Stimulated activated naive CD8-positive, alpha-beta T cell treated with anti-CD3 and anti-CD28 coated beads, Interleukin-15, amount 100 ng/mL, for 72 hours (primary cell): Measurements from ENCODE around the gene XRCC4.
"Not testable (repeated sequence)": the region's sequence is repeated elsewhere in the genome, so short reads cannot be mapped to it uniquely, and the experiment has no call there.

ENCODE experiments used
- ATAC-seq: fragments of 150-1000 bp; cut with Tn5 transposase; 2 replicates; pipeline ENCODE4 v1.10.0; 2021; ENCODE audit warnings: mild to moderate bottlenecking, moderate library complexity
- DNase-seq, 2 donors: peaks; one replicate each; pipeline ENCODE4 v3.0.0; 2021 to 2022
- H3K27ac Mint-ChIP-seq, 2 donors: one replicate each; pipeline ENCODE4 v1.8.0; 2022; ENCODE audit warnings: mild to moderate bottlenecking in 2 of 2, mixed read lengths in 2 of 2, moderate library complexity in 2 of 2
- H3K27me3 Mint-ChIP-seq: one replicate; pipeline ENCODE4 v1.8.0; 2022; ENCODE audit warnings: mixed read lengths
- H3K4me1 Mint-ChIP-seq: one replicate; pipeline ENCODE4 v1.8.0; 2022; ENCODE audit warnings: mild to moderate bottlenecking, mixed read lengths
- H3K4me3 Mint-ChIP-seq, 2 donors: one replicate each; pipeline ENCODE4 v1.8.0; 2022; ENCODE audit warnings: mild to moderate bottlenecking in 2 of 2, mixed read lengths in 2 of 2, moderate library complexity in 1 of 2
- H3K9me3 Mint-ChIP-seq, 2 donors: one replicate each; pipeline ENCODE4 v1.8.0; 2022; ENCODE audit warnings: mixed read lengths in 2 of 2

Gene XRCC4

DNA sequence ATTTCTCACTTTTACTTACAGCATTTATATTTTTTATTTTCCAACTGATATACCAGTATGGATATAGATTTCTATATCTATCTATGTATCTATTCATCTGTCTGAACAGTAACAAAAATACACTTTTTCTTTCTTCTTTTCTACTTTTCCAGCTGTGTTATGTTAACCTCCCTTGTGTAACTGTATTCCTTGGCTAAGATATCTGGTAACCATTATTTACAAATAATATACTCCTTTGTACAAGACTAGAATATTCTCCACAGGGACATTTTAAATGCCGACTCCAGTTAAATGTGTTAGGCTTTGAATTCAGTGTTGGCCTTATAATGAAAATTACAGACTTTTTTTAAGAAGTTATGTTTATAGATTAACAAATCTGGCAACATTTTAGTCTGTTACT is 168.7 kb downstream of the XRCC4 start:
- Mint-ChIP-seq H3K27me3 (no peaks in the 10 kb centered on the region), H3K4me3 (no peak overlapping the region), H3K9me3 (no peaks in the 10 kb centered on the region), H3K4me1 (no peaks in the 10 kb centered on the region), H3K27ac (no peak overlapping the region)
- DNase-seq (no peak), ATAC-seq (no peak)

DNA sequence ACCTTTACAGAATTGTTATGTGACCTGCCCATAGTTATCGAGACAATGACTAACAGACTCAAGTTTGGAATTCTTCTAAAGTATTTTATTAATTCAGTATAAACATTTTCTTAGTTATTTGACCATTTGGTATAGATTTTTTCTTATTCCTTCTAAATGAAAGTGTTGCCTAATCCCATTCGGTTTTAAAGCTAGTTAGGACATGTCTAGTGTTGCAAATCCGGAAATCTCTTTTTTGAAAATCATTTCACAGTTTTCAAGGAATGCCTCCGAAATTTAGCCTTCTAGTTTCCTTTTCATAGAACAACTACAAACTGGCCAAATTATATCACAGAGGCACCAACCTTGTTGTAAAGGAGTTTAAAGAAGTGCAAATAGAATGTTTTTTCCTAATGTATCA is 171.8 kb downstream of the XRCC4 start:
- H3K27me3 Mint-ChIP-seq, result no peaks in the 10 kb centered on the region
- H3K27ac Mint-ChIP-seq, result no peak overlapping the region
- DNase-seq (no peak), ATAC-seq (no peak)
- no peak overlapping the region for H3K4me3 Mint-ChIP-seq
- H3K9me3 Mint-ChIP-seq, result no peaks in the 10 kb centered on the region
- no peaks in the 10 kb centered on the region for H3K4me1 Mint-ChIP-seq

DNA sequence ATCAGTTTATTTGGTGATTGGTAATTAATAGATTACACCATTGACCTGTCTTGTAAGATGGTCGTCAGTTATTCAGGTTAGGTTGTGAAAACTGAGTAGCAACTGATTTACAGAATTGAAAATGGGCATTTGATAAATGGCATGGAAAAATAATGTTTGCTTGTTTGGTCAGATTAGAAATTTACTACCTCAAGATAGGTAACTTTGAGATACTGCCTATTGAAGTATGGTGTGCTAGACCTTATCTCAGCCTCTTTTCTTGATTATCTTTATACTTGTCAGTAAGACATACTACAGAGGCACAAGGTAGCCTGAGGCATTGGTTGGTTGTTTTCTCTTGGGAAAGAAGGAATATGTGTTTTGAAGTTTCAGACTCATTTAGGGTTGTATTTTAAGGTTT is 174.5 kb downstream of the XRCC4 start:
- no peak for DNase-seq
- no peak overlapping the region for H3K4me3 Mint-ChIP-seq
- H3K9me3 Mint-ChIP-seq, result no peaks in the 10 kb centered on the region
- H3K27me3 Mint-ChIP-seq, result no peaks in the 10 kb centered on the region
- H3K4me1 Mint-ChIP-seq, result no peaks in the 10 kb centered on the region
- no peak for ATAC-seq
- no peak overlapping the region for H3K27ac Mint-ChIP-seq

DNA sequence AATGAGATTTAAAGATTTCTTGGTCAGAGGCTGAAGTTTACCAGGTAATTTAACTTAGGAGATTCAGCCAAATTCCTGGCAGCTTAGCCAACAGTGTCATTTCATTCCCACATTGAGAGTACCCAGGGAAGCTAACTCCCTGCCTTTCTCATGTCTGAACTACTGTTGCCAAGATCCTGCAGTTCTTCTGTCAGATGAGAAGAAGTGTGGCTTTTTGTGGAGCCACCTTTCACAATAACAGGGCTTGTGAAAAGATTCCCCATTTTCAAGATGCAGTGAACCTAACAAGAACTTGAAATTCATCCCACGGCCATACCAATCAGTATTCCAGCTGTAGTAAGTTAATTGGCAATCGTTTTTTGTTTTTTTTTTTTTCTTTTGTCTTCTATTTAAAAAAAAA is 176.4 kb downstream of the XRCC4 start:
- Mint-ChIP-seq H3K27me3 (no peaks in the 10 kb centered on the region), H3K4me1 (no peaks in the 10 kb centered on the region), H3K27ac (no peak overlapping the region), H3K9me3 (no peaks in the 10 kb centered on the region), H3K4me3 (no peak overlapping the region)
- ATAC-seq (no peak), DNase-seq (no peak)

DNA sequence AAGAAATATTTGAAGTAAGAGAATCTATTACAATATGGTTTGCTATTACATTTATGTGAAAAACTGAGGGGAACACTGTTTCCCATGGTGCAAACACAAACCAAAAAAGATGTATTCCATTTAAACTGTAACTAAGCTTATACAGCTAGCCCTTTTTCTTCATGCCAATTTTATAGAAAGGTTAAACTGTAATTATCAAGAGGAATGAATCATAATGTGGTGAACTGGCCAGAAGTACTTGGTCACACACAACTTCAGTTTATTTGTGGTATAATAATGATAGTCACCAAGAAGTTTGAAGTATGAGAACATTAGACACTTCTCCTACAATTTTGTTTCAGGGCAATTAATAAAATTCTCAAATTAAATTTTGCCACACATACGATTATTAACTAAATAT is 177.9 kb downstream of the XRCC4 start:
- no peaks in the 10 kb centered on the region for H3K9me3 Mint-ChIP-seq
- no peak overlapping the region for H3K27ac Mint-ChIP-seq
- H3K27me3 Mint-ChIP-seq, result no peaks in the 10 kb centered on the region
- DNase-seq (no peak), ATAC-seq (no peak)
- H3K4me3 Mint-ChIP-seq, result no peak overlapping the region
- no peaks in the 10 kb centered on the region for H3K4me1 Mint-ChIP-seq

DNA sequence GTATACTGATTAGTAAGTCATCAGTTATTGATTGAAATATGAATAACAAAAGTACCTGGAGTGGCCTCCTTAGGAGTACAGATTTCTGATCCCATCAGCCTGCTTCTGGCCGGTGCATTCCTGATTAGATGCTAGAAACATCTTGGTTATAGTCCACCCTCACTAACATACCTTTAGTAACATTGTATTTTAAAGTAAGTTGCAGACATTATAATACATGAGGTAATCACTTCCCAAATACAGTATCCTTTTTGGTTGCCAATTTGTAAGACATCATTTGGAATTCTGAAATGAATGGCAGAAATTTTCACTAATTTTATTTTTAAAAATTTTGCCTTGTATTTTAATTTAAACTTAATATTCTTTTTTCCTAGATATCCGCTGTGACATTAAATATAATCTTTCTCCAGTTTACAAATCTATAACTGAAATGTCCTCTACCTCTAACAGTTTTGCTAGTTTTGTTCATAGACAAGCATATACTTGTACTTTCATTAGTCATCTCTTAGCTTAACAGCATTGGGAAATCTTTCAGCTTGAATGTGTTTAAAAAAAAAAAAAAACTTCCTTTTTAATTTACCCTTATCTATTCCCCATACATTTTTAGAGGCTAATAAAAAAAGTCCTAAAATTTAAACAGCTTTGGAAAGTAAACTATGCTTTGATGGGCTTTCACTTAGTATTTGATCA is 178.9 kb downstream of the XRCC4 start:
- no peak for ATAC-seq
- no peak for DNase-seq
- no peak overlapping the region for H3K27ac Mint-ChIP-seq

DNA sequence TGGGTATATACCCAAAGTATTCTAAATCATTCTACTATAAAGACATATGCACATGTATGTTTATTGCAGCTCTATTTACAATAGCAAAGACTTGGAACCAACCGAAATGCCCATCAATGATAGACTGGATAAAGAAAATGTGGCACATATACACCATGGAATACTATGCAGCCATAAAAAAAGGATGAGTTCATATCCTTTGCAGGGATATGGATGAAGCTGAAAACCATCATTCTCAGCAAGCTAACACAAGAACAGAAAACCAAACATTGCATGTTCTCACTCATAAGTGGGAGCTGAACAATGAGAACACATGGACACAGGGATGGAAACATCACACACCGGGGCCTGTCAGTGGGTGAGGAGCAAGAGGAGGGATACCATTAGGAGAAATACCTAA is 180.3 kb downstream of the XRCC4 start:
- not testable (repeated sequence) for H3K9me3 Mint-ChIP-seq, ATAC-seq, H3K27me3 Mint-ChIP-seq, H3K4me3 Mint-ChIP-seq, DNase-seq, H3K27ac Mint-ChIP-seq, H3K4me1 Mint-ChIP-seq

More for the DNA sequence above, 178.9 kb downstream of the XRCC4 start:
- H3K4me1 Mint-ChIP-seq, result no peaks in the 10 kb centered on the region
- H3K9me3 Mint-ChIP-seq, result no peaks in the 10 kb centered on the region
- no peak overlapping the region for H3K4me3 Mint-ChIP-seq
- no peaks in the 10 kb centered on the region for H3K27me3 Mint-ChIP-seq

DNA sequence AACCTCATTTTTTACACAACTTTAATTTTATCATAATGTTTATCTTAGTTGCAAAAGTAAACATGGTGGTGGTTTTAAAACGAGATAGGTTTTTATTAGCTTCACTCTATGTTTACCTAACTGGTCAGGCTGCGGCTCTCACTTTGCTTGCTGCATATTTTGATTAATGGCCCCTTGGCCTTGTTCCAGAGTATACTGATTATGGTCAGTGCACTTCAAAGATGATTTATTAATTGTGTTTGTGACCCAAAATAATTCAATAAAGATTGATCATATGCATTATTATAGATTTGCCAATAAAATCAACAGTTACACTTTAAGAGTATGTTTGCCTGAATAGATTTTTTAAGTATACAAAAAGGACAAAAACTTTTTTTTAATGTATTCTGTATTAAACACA is 188.0 kb downstream of the XRCC4 start:
- H3K27me3 Mint-ChIP-seq, result no peaks in the 10 kb centered on the region
- H3K4me1 Mint-ChIP-seq, result no peaks in the 10 kb centered on the region
- H3K27ac Mint-ChIP-seq, result no peak overlapping the region
- DNase-seq (no peak), ATAC-seq (no peak)
- no peak overlapping the region for H3K4me3 Mint-ChIP-seq
- no peaks in the 10 kb centered on the region for H3K9me3 Mint-ChIP-seq

DNA sequence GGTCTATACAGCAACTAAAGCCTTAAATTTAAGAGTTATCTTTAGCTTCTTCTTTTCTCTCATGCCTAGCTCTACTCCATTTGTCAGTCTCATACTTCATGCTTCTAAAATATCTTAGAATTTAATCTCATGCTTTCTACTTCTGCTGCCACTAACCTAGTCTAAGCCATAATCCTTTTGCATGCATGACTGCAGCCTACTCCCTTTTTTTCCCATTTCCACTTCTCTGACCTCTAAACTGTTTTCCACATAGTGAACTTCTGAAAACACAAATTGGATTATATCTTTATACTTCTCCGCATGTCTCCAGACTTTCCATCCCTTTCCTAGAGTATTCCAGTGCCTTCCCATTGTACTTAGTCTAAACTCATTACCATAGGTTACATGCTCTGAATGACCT is 193.0 kb downstream of the XRCC4 start:
- H3K4me1 Mint-ChIP-seq, result no peaks in the 10 kb centered on the region
- H3K4me3 Mint-ChIP-seq, result no peak overlapping the region
- H3K27me3 Mint-ChIP-seq, result no peaks in the 10 kb centered on the region
- peaks cover 9 to 21% of the 10 kb centered on the region in 2 donors for H3K9me3 Mint-ChIP-seq
- no peak overlapping the region for H3K27ac Mint-ChIP-seq
- ATAC-seq (no peak), DNase-seq (no peak)

DNA sequence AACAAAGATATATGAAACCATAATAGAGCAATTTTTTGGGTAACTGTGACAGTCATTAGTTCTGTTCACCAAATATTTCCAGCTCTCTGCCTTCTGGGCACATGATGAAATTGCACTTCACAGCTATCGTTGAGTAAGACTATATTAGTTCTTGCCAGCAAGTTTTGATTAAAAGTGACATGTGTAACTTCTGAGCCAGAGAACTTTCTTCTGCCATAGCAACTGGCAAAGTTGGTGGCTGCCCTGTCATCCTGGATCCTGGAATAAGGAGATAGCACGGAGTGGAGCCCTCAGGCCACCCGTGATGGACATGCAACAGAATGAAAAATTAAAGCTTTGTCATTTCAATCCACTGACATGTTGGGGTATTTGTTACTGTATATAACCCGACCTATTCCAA is 199.8 kb downstream of the XRCC4 start:
- Mint-ChIP-seq H3K4me3 (no peak overlapping the region), H3K9me3 (peaks cover 9 to 21% of the 10 kb centered on the region in 2 donors), H3K27me3 (no peaks in the 10 kb centered on the region), H3K27ac (no peak overlapping the region), H3K4me1 (no peaks in the 10 kb centered on the region)
- ATAC-seq (no peak), DNase-seq (no peak)

DNA sequence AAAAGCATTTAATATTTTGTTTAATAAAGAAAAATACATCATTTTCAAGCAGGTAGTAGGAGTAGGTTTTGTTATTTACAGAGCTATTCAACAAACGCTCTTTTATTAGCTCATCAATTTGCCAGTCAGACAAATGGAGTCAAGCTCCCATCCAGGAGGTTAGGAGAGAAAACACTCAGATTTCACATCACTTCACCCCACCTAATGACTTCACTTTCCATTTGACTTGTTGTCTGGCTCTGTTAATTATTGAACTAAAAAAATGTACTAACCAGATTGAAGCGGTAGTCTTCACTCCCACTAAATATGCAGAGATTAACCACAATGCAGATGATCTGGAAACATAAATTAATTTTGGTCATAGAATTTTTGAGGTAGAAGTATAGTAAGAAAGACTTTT is 200.6 kb downstream of the XRCC4 start:
- Mint-ChIP-seq H3K9me3 (peaks cover 9 to 16% of the 10 kb centered on the region in 2 donors), H3K27me3 (no peaks in the 10 kb centered on the region), H3K4me3 (no peak overlapping the region), H3K4me1 (no peaks in the 10 kb centered on the region), H3K27ac (no peak overlapping the region)
- ATAC-seq (no peak), DNase-seq (no peak)

DNA sequence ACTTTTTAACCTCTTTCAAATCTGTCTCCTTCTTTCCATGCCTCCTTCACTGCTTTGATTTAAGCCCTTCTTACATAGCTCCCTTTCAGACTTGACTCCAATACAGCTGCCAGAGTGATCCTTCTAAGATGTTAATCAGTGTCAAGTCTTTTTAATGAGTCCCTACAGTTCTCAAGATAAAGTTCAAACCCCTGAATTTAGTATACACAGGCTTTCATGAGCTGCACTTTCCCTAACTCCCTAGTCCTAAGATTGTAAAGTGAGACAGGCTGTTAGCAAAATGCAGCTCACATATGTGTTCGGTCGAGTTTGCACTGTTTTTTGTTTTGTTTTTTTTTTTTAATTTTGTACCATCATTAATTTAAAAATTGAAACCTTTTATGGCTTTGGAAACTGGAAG is 203.8 kb downstream of the XRCC4 start:
- Mint-ChIP-seq H3K27ac (no peak overlapping the region), H3K4me1 (no peaks in the 10 kb centered on the region), H3K27me3 (no peaks in the 10 kb centered on the region), H3K4me3 (no peak overlapping the region), H3K9me3 (peaks cover 0 to 3% of the 10 kb centered on the region in 2 donors)
- no peak for ATAC-seq
- DNase-seq, result no peak

DNA sequence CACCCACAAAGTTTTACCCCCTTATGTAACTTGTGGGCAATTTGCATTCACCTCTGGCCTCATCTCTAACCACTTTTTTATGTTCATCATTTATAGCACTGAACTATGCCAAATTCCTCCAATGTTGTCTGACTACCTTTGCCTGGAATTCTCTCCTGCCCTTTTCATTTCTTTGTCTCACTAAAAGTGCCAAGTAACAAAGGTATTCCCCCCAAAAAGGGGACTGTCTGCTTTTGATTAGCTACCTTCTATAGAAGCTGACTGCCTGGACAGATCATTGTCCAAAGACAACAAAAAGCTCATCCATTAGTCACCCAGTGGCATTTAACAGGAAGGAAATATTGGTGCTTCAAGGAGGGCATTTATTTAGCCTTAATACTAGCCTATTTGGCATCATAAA is 204.3 kb downstream of the XRCC4 start:
- ATAC-seq (no peak), DNase-seq (no peak)
- H3K4me3 Mint-ChIP-seq, result no peak overlapping the region
- no peaks in the 10 kb centered on the region for H3K4me1 Mint-ChIP-seq
- H3K9me3 Mint-ChIP-seq, result peaks cover 0 to 4% of the 10 kb centered on the region in 2 donors
- no peak overlapping the region for H3K27ac Mint-ChIP-seq
- H3K27me3 Mint-ChIP-seq, result no peaks in the 10 kb centered on the region

DNA sequence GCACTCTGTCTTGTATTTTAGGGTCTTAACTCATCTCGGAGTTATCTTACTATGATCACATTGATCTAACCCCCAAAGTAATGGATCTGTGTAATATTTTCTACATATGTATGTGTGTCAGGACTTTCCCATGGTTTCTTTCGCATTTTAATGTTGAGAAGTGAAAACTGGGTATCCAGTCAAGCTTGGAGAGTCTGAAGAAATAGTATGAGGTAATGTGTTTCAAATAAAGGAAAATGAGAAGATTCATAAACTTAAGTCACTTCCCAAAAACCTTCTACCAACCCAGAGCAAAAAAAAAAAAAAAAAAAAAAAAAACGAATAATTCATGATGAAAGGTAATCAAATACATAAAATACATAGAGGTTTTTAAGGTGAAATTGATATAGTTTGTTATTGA is 206.4 kb downstream of the XRCC4 start:
- DNase-seq (no peak), ATAC-seq (no peak)
- Mint-ChIP-seq H3K27me3 (no peaks in the 10 kb centered on the region), H3K9me3 (peaks cover 3 to 4% of the 10 kb centered on the region in 2 donors), H3K4me1 (no peaks in the 10 kb centered on the region), H3K4me3 (no peak overlapping the region), H3K27ac (no peak overlapping the region)

DNA sequence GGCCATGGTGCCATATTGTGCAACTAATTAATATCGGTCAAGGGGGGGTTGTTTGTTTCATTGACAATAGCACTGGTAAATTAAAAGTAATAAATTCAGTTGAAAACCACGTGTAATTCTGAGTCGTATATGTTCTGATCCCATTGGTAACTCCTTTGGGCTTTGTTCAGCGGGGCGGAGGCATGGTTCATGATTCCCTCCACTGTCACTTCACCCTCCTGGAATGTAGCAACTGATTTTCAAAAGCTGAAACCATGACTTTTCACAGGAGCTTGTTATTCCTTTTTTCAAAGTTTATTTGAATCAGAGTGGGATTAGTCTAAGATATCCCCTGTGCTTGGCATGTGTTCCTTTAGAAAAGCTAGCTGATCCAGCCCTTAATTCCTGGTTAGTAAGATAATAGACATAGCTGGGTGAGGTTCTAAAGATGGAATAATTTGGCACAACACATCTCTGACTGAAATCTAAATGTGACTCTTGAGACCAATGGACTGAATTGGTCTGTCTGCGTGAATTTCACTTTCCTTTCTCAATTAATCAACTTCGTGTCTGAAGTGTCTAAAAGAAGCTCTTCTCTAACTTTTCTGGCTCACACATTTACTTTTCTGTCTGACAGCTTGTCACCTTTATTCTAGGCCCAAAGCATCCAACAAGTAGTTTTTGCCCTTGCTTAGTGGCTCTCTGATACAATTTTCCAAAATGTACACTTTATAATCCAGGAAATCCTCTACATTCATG is 208.5 kb downstream of the XRCC4 start:
- DNase-seq (no peak), ATAC-seq (no peak)
- H3K4me1 Mint-ChIP-seq, result no peaks in the 10 kb centered on the region
- no peak overlapping the region for H3K27ac Mint-ChIP-seq
- no peak overlapping the region for H3K4me3 Mint-ChIP-seq
- H3K9me3 Mint-ChIP-seq, result peaks cover 4 to 13% of the 10 kb centered on the region in 2 donors
- H3K27me3 Mint-ChIP-seq, result no peaks in the 10 kb centered on the region

DNA sequence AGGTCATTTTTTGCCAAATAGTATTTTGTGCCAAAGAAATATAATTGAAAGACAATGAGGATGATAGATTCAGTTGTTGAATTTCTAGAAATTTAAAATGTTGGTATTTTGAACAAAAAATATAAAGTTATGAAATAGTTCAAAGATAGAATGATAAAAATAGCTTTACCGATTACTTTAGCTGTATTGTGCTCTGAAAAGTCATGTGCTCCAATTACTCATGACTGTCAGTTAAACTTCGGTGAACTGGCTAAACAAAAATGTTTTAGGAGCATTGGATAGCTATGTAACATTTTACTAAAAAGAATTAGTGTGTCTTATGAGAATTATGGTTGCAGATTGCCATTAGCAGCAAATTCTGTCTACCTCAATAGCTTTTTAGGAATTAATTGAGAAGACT is 216.9 kb downstream of the XRCC4 start:
- no peak for DNase-seq
- peaks cover 2 to 7% of the 10 kb centered on the region in 2 donors for H3K9me3 Mint-ChIP-seq
- H3K4me3 Mint-ChIP-seq, result no peak overlapping the region
- H3K4me1 Mint-ChIP-seq, result no peaks in the 10 kb centered on the region
- no peak for ATAC-seq
- H3K27me3 Mint-ChIP-seq, result no peaks in the 10 kb centered on the region
- no peak overlapping the region for H3K27ac Mint-ChIP-seq

DNA sequence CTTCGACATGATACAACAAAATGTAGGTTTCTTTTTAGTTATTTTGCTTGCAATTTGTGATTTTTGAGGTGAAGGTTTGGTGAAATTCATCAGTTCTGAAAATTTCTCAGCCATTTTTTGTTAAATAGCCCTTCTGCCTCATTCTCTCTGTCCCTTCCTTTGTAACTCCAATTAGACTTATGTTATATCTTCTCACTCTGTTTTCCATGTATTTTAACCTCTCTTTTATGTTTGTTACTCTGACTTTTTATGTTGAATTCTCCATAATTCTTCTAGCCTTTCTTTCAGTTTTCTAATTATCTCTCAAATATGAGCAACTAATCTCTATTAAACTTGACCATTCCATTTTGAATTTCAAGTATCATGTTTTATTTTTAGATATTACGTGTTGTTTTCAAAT is 222.0 kb downstream of the XRCC4 start:
- Mint-ChIP-seq H3K27ac (no peak overlapping the region), H3K4me3 (no peak overlapping the region), H3K4me1 (peaks cover 3% of the 10 kb centered on the region), H3K9me3 (peaks cover 6 to 8% of the 10 kb centered on the region in 2 donors), H3K27me3 (no peaks in the 10 kb centered on the region)
- no peak for DNase-seq
- no peak for ATAC-seq
